Measurements from ENCODE around the gene DDX51.
"Not testable (repeated sequence)": the region's sequence is repeated elsewhere in the genome, so short reads cannot be mapped to it uniquely, and the experiment has no call there.

The DDX51 gene

GRCh38 chr12:132117558-132117875, 26.6 kb downstream of the DDX51 start:
- DNase-seq (ENCODE audit: low read depth) = no peak

- DNase-seq (ENCODE audit: low read depth) = no peak
These were observed 27.2 kb downstream of the DDX51 start for GRCh38 chr12:132116709-132117557.

- DNase-seq (ENCODE audit: low read depth) = no peak
These were observed 28.6 kb downstream of the DDX51 start for GRCh38 chr12:132115500-132115899.

- DNase-seq (ENCODE audit: low read depth) = no peak
These were observed 29.5 kb downstream of the DDX51 start for GRCh38 chr12:132114667-132115066.

- DNase-seq (ENCODE audit: low read depth) = no peak
These were observed 32.3 kb downstream of the DDX51 start for GRCh38 chr12:132111654-132112304.

GRCh38 chr12:132110677-132111076, 33.4 kb downstream of the DDX51 start:
- no peak for DNase-seq (ENCODE audit: low read depth)

- DNase-seq (ENCODE audit: low read depth) = no peak
These were observed 34.4 kb downstream of the DDX51 start for GRCh38 chr12:132109741-132110140.

GRCh38 chr12:132108211-132108832, 35.8 kb downstream of the DDX51 start:
- DNase-seq (ENCODE audit: low read depth) = no peak

GRCh38 chr12:132106921-132107320, 37.2 kb downstream of the DDX51 start:
- no peak for DNase-seq (ENCODE audit: low read depth)

GRCh38 chr12:132105467-132105866, 38.7 kb downstream of the DDX51 start:
- no peak for DNase-seq (ENCODE audit: low read depth)

GRCh38 chr12:132103542-132104308, 40.4 kb downstream of the DDX51 start:
- DNase-seq (ENCODE audit: low read depth) = no peak

GRCh38 chr12:132103072-132103471, 41.0 kb downstream of the DDX51 start:
- DNase-seq (ENCODE audit: low read depth) = not testable (repeated sequence)

- DNase-seq (ENCODE audit: low read depth) = no peak
These were observed 41.8 kb downstream of the DDX51 start for GRCh38 chr12:132102297-132102696.

- DNase-seq (ENCODE audit: low read depth) = no peak
These were observed 43.6 kb downstream of the DDX51 start for GRCh38 chr12:132100306-132101065.

- no peak for DNase-seq (ENCODE audit: low read depth)
These were observed 44.4 kb downstream of the DDX51 start for GRCh38 chr12:132099739-132100138.

GRCh38 chr12:132095520-132096409, 48.4 kb downstream of the DDX51 start:
- no peak for DNase-seq (ENCODE audit: low read depth)

- DNase-seq (ENCODE audit: low read depth) = no peak
These were observed 49.7 kb downstream of the DDX51 start for GRCh38 chr12:132094269-132094891.

GRCh38 chr12:132089407-132089910, 54.7 kb downstream of the DDX51 start:
- no peak for DNase-seq (ENCODE audit: low read depth)

Measured in stromal cell of bone marrow (primary cell).